Neural progenitor cell (in vitro differentiated cells): ENCODE measurements around the gene BOK.

Source experiments
- EZH2 ChIP-seq: fragments of 200-600 bp; sonication (generic); IDR thresholded peaks from 2 replicates; pipeline ENCODE4 v1.6.1; 2017; ENCODE audit warnings: antibody characterized with exemption, mild to moderate bottlenecking, moderate library complexity
- EZH2phosphoT487 ChIP-seq: fragments of 200-600 bp; sonication (generic); IDR thresholded peaks from 2 replicates; pipeline ENCODE4 v1.6.1; 2017; ENCODE audit warnings: antibody characterized with exemption
- TF ChIP-seq, protein P1 (sequence below): fragments of 200-600 bp; sonication (generic); IDR thresholded peaks from 2 replicates; pipeline ENCODE4 v1.5.1; 2017; ENCODE audit warnings: antibody characterized with exemption, mild to moderate bottlenecking

DNA sequence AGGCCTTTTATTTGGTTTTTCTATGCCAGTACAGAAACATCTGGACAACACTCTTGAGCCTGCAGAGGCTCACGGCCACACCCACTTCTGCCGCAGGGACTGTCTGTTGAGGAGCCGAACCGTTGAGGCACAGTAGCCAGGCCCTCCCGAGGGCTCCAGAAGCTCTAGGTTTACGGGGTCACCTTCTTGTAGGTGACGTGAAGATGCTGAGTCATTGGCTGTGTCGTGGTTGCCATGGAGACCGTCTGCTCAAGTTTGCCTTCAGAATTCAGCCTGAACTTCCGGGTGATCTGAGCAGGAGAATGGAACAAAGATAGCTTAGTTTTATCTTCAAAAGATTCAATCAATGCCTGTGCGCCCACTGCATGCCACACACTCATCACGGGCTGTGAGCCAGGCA, 25.9 kb downstream of the BOK start:
- TF ChIP-seq, protein P1, sequence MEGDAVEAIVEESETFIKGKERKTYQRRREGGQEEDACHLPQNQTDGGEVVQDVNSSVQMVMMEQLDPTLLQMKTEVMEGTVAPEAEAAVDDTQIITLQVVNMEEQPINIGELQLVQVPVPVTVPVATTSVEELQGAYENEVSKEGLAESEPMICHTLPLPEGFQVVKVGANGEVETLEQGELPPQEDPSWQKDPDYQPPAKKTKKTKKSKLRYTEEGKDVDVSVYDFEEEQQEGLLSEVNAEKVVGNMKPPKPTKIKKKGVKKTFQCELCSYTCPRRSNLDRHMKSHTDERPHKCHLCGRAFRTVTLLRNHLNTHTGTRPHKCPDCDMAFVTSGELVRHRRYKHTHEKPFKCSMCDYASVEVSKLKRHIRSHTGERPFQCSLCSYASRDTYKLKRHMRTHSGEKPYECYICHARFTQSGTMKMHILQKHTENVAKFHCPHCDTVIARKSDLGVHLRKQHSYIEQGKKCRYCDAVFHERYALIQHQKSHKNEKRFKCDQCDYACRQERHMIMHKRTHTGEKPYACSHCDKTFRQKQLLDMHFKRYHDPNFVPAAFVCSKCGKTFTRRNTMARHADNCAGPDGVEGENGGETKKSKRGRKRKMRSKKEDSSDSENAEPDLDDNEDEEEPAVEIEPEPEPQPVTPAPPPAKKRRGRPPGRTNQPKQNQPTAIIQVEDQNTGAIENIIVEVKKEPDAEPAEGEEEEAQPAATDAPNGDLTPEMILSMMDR = no peak
- TF ChIP-seq EZH2 = no peak
- TF ChIP-seq EZH2phosphoT487 = no peak
